WTC11 (cell line): ENCODE measurements around the gene HLA-DOB.

ENCODE experiments used
- ATF1 ChIP-seq: sonication (generic); formaldehyde crosslinking; IDR thresholded peaks from 2 replicates; pipeline ENCODE4 v1.8.1; 2023; ENCODE audit warnings: mild to moderate bottlenecking, moderate library complexity, missing genetic modification reagents
- CBFB ChIP-seq: sonication (generic); formaldehyde crosslinking; IDR thresholded peaks from 2 replicates; pipeline ENCODE4 v1.8.1; 2022; ENCODE audit warnings: mild to moderate bottlenecking, low read depth, missing genetic modification reagents
- CREB1 ChIP-seq: sonication (generic); formaldehyde crosslinking; IDR thresholded peaks from 2 replicates; pipeline ENCODE4 v1.8.0; 2023; ENCODE audit warnings: mild to moderate bottlenecking, missing genetic modification reagents
- ESRRA ChIP-seq: sonication (generic); formaldehyde crosslinking; IDR thresholded peaks from 2 replicates; pipeline ENCODE4 v1.8.1; 2022; ENCODE audit warnings: mild to moderate bottlenecking, missing genetic modification reagents, borderline replicate concordance
- PRDM15 ChIP-seq: sonication (generic); formaldehyde crosslinking; IDR thresholded peaks from 2 replicates; pipeline ENCODE4 v1.8.0; 2022; ENCODE audit warnings: missing genetic modification reagents
- TCF7 ChIP-seq: sonication (generic); formaldehyde crosslinking; IDR thresholded peaks from 2 replicates; pipeline ENCODE4 v1.8.0; 2022; ENCODE audit warnings: mild to moderate bottlenecking, low read depth, missing genetic modification reagents, moderate library complexity
- TF ChIP-seq, protein P1 (sequence below): fragments of 200-600 bp; IDR thresholded peaks from 2 replicates; pipeline ENCODE4 v1.8.0; 2022; ENCODE audit warnings: antibody characterized with exemption
- TF ChIP-seq, protein P2 (sequence below): sonication (generic); formaldehyde crosslinking; IDR thresholded peaks from 2 replicates; pipeline ENCODE4 v1.8.0; 2022; ENCODE audit warnings: mild to moderate bottlenecking, missing genetic modification reagents

DNA sequence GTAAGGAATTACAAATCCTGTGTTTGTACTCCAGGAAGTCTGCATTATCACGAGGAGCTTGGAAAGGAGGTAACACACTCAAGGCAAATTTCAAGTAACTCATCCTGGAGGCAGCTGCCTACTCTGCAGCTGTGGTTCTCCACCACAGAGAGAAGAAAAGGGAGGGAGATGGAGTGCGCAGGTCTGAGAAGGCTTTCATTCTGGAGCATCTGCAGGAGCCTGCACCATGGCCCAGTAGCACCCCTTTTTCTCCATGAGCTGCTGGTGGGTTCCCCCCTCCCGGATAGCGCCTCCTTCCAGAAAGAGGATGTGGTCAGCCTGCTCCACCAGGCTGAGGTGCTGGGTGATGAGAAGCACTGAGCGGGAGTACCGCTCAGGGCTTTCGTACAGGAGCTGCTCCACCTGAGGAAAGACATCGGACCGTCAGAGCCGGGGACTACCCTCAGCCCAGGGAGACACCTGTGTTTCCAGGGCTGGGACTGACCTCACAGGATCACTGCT, 28.6 kb upstream of the HLA-DOB start:
- TF ChIP-seq PRDM15, result no peak
- TF ChIP-seq, protein P1, sequence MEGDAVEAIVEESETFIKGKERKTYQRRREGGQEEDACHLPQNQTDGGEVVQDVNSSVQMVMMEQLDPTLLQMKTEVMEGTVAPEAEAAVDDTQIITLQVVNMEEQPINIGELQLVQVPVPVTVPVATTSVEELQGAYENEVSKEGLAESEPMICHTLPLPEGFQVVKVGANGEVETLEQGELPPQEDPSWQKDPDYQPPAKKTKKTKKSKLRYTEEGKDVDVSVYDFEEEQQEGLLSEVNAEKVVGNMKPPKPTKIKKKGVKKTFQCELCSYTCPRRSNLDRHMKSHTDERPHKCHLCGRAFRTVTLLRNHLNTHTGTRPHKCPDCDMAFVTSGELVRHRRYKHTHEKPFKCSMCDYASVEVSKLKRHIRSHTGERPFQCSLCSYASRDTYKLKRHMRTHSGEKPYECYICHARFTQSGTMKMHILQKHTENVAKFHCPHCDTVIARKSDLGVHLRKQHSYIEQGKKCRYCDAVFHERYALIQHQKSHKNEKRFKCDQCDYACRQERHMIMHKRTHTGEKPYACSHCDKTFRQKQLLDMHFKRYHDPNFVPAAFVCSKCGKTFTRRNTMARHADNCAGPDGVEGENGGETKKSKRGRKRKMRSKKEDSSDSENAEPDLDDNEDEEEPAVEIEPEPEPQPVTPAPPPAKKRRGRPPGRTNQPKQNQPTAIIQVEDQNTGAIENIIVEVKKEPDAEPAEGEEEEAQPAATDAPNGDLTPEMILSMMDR, result no peak
- TF ChIP-seq CBFB (CRISPR knock-in tag), result no peak
- no peak for TF ChIP-seq ESRRA (CRISPR knock-in tag)
- TF ChIP-seq CREB1 (CRISPR knock-in tag), result no peak
- TF ChIP-seq ATF1 (CRISPR knock-in tag), result no peak
- TF ChIP-seq, protein P2, sequence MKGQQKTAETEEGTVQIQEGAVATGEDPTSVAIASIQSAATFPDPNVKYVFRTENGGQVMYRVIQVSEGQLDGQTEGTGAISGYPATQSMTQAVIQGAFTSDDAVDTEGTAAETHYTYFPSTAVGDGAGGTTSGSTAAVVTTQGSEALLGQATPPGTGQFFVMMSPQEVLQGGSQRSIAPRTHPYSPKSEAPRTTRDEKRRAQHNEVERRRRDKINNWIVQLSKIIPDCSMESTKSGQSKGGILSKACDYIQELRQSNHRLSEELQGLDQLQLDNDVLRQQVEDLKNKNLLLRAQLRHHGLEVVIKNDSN, result no peak
- TF ChIP-seq TCF7 (CRISPR knock-in tag), result no peak
